Epithelial cell of esophagus (primary cell): ENCODE data around the gene AGMAT.

ENCODE experiments used
- DNase-seq: peaks from one replicate; pipeline ENCODE4 v3.0.0; 2010; ENCODE audit warnings: low read depth
- H3K4me3 ChIP-seq: 2 replicates; pipeline ENCODE4 v1.5.1; 2011; ENCODE audit warnings: mild to moderate bottlenecking, low read length, control low read depth
- CTCF ChIP-seq: IDR thresholded peaks from 2 replicates; pipeline ENCODE4 v1.5.1; 2011; ENCODE audit warnings: low read depth, mild to moderate bottlenecking, low read length, control low read depth, inconsistent platforms; ENCODE audit not compliant: insufficient read depth; ENCODE audit errors: missing control alignments

Gene AGMAT

GRCh38 chr1:15574741-15575140 lies 10.1 kb downstream of the AGMAT start:
- no peak overlapping the region for H3K4me3 ChIP-seq
- TF ChIP-seq CTCF, result no peak
- DNase-seq, result no peak

- TF ChIP-seq CTCF, result no peak
- peak; percentile 43 for DNase-seq
- H3K4me3 ChIP-seq, result no peak overlapping the region
Observed at GRCh38 chr1:15573477-15573876, 11.4 kb downstream of the AGMAT start.

DNA sequence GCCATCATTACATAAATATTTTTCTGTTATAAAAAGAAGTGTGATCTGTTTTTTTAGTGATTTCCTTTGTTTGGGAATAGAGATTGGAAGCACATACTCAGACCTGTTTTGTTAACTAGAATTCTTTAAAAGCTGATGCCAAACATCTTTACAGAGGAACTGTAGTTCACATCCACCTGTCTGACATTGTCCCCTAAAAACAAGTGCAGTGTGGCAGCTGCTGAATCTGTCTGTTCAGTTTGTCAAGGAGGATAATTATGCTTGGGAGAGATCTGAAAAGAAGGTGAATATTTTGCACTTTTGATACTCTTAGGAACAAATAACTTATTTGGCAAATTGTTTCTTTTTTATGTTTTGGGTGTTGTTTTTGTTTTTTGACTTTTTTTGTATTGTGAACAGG lies 13.6 kb downstream of the AGMAT start:
- no peak for TF ChIP-seq CTCF
- H3K4me3 ChIP-seq, result no peak overlapping the region
- DNase-seq, result no peak

- H3K4me3 ChIP-seq, result no peak overlapping the region
- TF ChIP-seq CTCF, result no peak
- no peak for DNase-seq
Observed at GRCh38 chr1:15570861-15571260, 14.0 kb downstream of the AGMAT start.

- TF ChIP-seq CTCF, result no peak
- no peak overlapping the region for H3K4me3 ChIP-seq
Observed at GRCh38 chr1:15568387-15569073, 16.3 kb downstream of the AGMAT start.

GRCh38 chr1:15559189-15559810 lies 25.6 kb downstream of the AGMAT start:
- peak; percentile 88 for DNase-seq
- no peak for TF ChIP-seq CTCF
- H3K4me3 ChIP-seq, result no peak overlapping the region

More at GRCh38 chr1:15568387-15569073, 16.3 kb downstream of the AGMAT start:
- no peak for DNase-seq

DNA sequence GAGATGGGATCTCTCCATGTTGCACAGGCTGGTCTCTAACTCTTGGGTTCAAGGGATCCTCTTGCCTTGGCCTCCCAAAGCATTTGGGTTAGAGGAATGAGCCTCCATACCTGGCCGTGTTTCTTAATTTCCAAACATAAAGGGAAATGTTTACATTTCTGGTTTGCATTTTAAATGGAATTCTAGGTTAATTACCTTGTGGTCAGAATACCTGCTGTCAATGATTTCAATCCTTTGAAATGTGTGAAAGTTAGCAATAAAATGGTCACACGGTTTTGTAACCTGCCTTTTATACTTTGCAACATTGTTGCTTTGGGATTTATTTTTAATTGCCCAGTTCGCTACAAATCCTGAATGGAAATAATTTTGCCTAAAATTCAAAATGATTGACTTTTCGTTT lies 26.3 kb downstream of the AGMAT start:
- no peak overlapping the region for H3K4me3 ChIP-seq
- DNase-seq, result no peak
- no peak for TF ChIP-seq CTCF
